Keratinocyte (primary cell): Measurements from ENCODE around the gene F2RL2. TPM values are rescaled to one million over a fixed set of nuclear protein-coding genes. Genes with fewer than 3 reads are reported as not detected.

Experiments
- DNase-seq: peaks from one replicate; pipeline ENCODE4 v3.0.0-alpha.2; 2011; ENCODE audit warnings: low read depth, missing footprints, low spot score
- FAIRE-seq: peaks from 2 replicates; lab custom pipeline; 2011; peaks lifted over from hg19 to GRCh38; lab: Jason Lieb, UNC
- H2AFZ ChIP-seq: 2 replicates; pipeline ENCODE4 v1.6.0; 2012; ENCODE audit warnings: low read length, control low read depth, inconsistent platforms; ENCODE audit not compliant: control insufficient read depth
- H3K27ac ChIP-seq: 2 replicates; pipeline ENCODE4 v1.5.1; 2011; ENCODE audit warnings: low read length; ENCODE audit not compliant: control insufficient read depth, insufficient read depth
- H3K27me3 ChIP-seq: 3 replicates; pipeline ENCODE4 v1.6.0; 2011; ENCODE audit warnings: low read length; ENCODE audit not compliant: control insufficient read depth, insufficient read depth; ENCODE audit errors: extremely low read depth
- H3K36me3 ChIP-seq, 2 experiments: 2 replicates in 1 of 2; 3 replicates in 1 of 2; pipeline ENCODE4 v1.5.1; 2011; ENCODE audit warnings: low read length in 2 of 2, mild to moderate bottlenecking in 1 of 2; ENCODE audit not compliant: control insufficient read depth in 2 of 2, insufficient read depth in 2 of 2; ENCODE audit errors: extremely low read depth in 1 of 2
- H3K4me1 ChIP-seq: 3 replicates; pipeline ENCODE4 v1.5.1; 2011; ENCODE audit warnings: low read length; ENCODE audit not compliant: control insufficient read depth, insufficient read depth; ENCODE audit errors: extremely low read depth
- H3K4me2 ChIP-seq: 3 replicates; pipeline ENCODE4 v1.6.0; 2011; ENCODE audit warnings: low read depth, low read length; ENCODE audit not compliant: control insufficient read depth, insufficient read depth; ENCODE audit errors: extremely low read depth
- H3K4me3 ChIP-seq, 3 experiments: fragments of 200-600 bp in 1 of 3; sonication (generic) in 1 of 3; 2 replicates in 2 of 3; 3 replicates in 1 of 3; pipeline ENCODE4 v1.5.1; 2011 to 2016; ENCODE audit warnings: low read length in 3 of 3, mild to moderate bottlenecking in 3 of 3, control low read depth in 2 of 3, inconsistent platforms in 1 of 3, low read depth in 1 of 3, mixed read lengths in 1 of 3, mixed run types in 1 of 3, moderate library complexity in 1 of 3; ENCODE audit not compliant: control insufficient read depth in 2 of 3, insufficient read depth in 2 of 3; ENCODE audit errors: extremely low read depth in 1 of 3
- H3K79me2 ChIP-seq: 2 replicates; pipeline ENCODE4 v1.6.0; 2012; ENCODE audit warnings: low read length; ENCODE audit not compliant: control insufficient read depth, insufficient read depth
- H3K9ac ChIP-seq: 3 replicates; pipeline ENCODE4 v1.6.0; 2011; ENCODE audit warnings: low read length; ENCODE audit not compliant: control insufficient read depth, insufficient read depth; ENCODE audit errors: extremely low read depth
- H3K9me1 ChIP-seq: 3 replicates; pipeline ENCODE4 v1.6.0; 2011; ENCODE audit warnings: low read length; ENCODE audit not compliant: control insufficient read depth, insufficient read depth; ENCODE audit errors: extremely low read depth
- H3K9me3 ChIP-seq: 2 replicates; pipeline ENCODE4 v1.5.1; 2012; ENCODE audit warnings: low read depth, low read length; ENCODE audit not compliant: control insufficient read depth
- H4K20me1 ChIP-seq: 3 replicates; pipeline ENCODE4 v1.6.0; 2011; ENCODE audit warnings: low read length; ENCODE audit not compliant: control insufficient read depth, insufficient read depth; ENCODE audit errors: extremely low read depth
- CTCF ChIP-seq, 3 experiments: IDR thresholded peaks in 1 of 3; conservative IDR thresholded peaks in 1 of 3; optimal IDR thresholded peaks in 1 of 3; 2 replicates in 2 of 3; 3 replicates in 1 of 3; pipeline versions ENCODE3 to v1.5.1; 2011; ENCODE audit warnings: low read length in 3 of 3, mild to moderate bottlenecking in 3 of 3, moderate library complexity in 2 of 3, control low read depth in 1 of 3, inconsistent platforms in 1 of 3; ENCODE audit not compliant: insufficient read depth in 2 of 3; ENCODE audit errors: extremely low read depth in 1 of 3
- EZH2 ChIP-seq: IDR thresholded peaks from one replicate; pipeline ENCODE4 v1.6.1; 2012; ENCODE audit warnings: inconsistent platforms, mild to moderate bottlenecking, low read length, moderate library complexity
- dilution Hi-C: fragments of 300-500 bp; cut with MboI; formaldehyde crosslinking; loops from one replicate; pipeline ENCODE4 v1.7.0; 2020; ENCODE audit warnings: low sequenced_read_pairs; ENCODE audit not compliant: extremely low pct_ligation_motif_present
- polyA plus RNA-seq, 5 experiments: library from polyadenylated mRNA; depleted of rRNA in 3 of 5; stranded (reverse) in 3 of 5; stranded (forward) in 1 of 5; unstranded in 1 of 5; fragments of >200 nt; gene quantifications; 1 replicate in 1 of 5; 2 replicates in 3 of 5; 3 replicates in 1 of 5; pipeline versions ENCODE4 v1.2.1 to v1.2.3, GENCODE V29; 2011 to 2012; ENCODE audit warnings: missing spikeins in 2 of 5, low read depth in 1 of 5, low replicate concordance in 1 of 5

F2RL2 gene
- polyA plus RNA-seq, 1 donor (not counting 4 experiments of a cell fraction or from before 2014, with no cell fraction given), result not detected

GRCh38 chr5:76615759-76616158 lies 7.4 kb downstream of the F2RL2 start:
- no peaks in the 10 kb centered on the region for H3K36me3 ChIP-seq
- H3K9me1 ChIP-seq, result no peaks in the 10 kb centered on the region
- no peak for FAIRE-seq
- no peaks in the 10 kb centered on the region for H3K79me2 ChIP-seq
- H3K27ac ChIP-seq, result no peak overlapping the region
- no peak for DNase-seq
- TF ChIP-seq EZH2 (no peak), CTCF (optimal IDR thresholded peaks at IDR 0.05 in 1 of 3, IDR thresholded peaks at IDR 0.05 in 1 of 3, conservative IDR thresholded peaks at IDR 0.05 in 1 of 3; ENCODE audit: extremely low read depth in 1 of 3, insufficient read depth in 2 of 3, low read length in 3 of 3) (no peak)
- no peaks in the 10 kb centered on the region for H3K4me1 ChIP-seq
- no peaks in the 10 kb centered on the region for H4K20me1 ChIP-seq
- no peak overlapping the region for H2AFZ ChIP-seq
- H3K9ac ChIP-seq, result no peak overlapping the region
- no peaks in the 10 kb centered on the region for H3K27me3 ChIP-seq
- H3K9me3 ChIP-seq, result no peaks in the 10 kb centered on the region
- no peak overlapping the region for H3K4me2 ChIP-seq
- dilution Hi-C loops, result no loop called here
- no peak overlapping the region for H3K4me3 ChIP-seq

GRCh38 chr5:76612942-76613341 lies 10.3 kb downstream of the F2RL2 start:
- Histone ChIP-seq H3K4me3 (no peak overlapping the region), H3K27ac (no peak overlapping the region), H3K9me3 (no peaks in the 10 kb centered on the region), H3K79me2 (no peaks in the 10 kb centered on the region), H4K20me1 (no peaks in the 10 kb centered on the region), H3K9me1 (no peaks in the 10 kb centered on the region), H3K4me1 (no peaks in the 10 kb centered on the region), H2AFZ (no peak overlapping the region), H3K9ac (no peak overlapping the region), H3K36me3 (no peaks in the 10 kb centered on the region), H3K27me3 (no peaks in the 10 kb centered on the region), H3K4me2 (no peak overlapping the region)
- DNase-seq (no peak), FAIRE-seq (no peak)
- dilution Hi-C loops, result no loop called here
- TF ChIP-seq EZH2, result no peak
- TF ChIP-seq CTCF (optimal IDR thresholded peaks at IDR 0.05 in 1 of 3, IDR thresholded peaks at IDR 0.05 in 1 of 3, conservative IDR thresholded peaks at IDR 0.05 in 1 of 3; ENCODE audit: extremely low read depth in 1 of 3, insufficient read depth in 2 of 3, low read length in 3 of 3), result no peak
